Mucosa of rectum (tissue), 2 donors: ENCODE results near the gene THBS4.

Experiments used
- H3K27ac ChIP-seq, 2 donors: one replicate each; pipeline ENCODE4 v1.7.0; 2013; ENCODE audit warnings: inconsistent platforms in 2 of 2, low read depth in 2 of 2, low read length in 2 of 2
- H3K27me3 ChIP-seq, 2 donors: one replicate each; pipeline ENCODE4 v1.7.0; 2013; ENCODE audit warnings: low read length in 2 of 2; ENCODE audit not compliant: control insufficient read depth in 2 of 2, insufficient read depth in 2 of 2
- H3K36me3 ChIP-seq, 2 donors: one replicate each; pipeline ENCODE4 v1.7.0; 2013; ENCODE audit warnings: low read length in 2 of 2; ENCODE audit not compliant: control insufficient read depth in 2 of 2, insufficient read depth in 2 of 2
- H3K4me1 ChIP-seq, 2 donors: one replicate each; pipeline ENCODE4 v1.7.0; 2013; ENCODE audit warnings: low read length in 2 of 2, mild to moderate bottlenecking in 1 of 2; ENCODE audit not compliant: control insufficient read depth in 2 of 2, insufficient read depth in 2 of 2
- H3K4me3 ChIP-seq, 2 donors: one replicate each; pipeline ENCODE4 v1.7.0; 2013; ENCODE audit warnings: low read length in 2 of 2
- H3K9ac ChIP-seq, 2 donors: one replicate each; pipeline ENCODE4 v1.7.0; 2013; ENCODE audit warnings: low read length in 2 of 2, low read depth in 1 of 2, mild to moderate bottlenecking in 1 of 2
- H3K9me3 ChIP-seq, 2 donors: one replicate each; pipeline ENCODE4 v1.7.0; 2013; ENCODE audit warnings: low read length in 2 of 2; ENCODE audit not compliant: control insufficient read depth in 2 of 2
- donor health status: healthy.
- donor health status: Normal muscosa, but diverticular disease.

The THBS4 gene

GRCh38 chr5:80064124-80064523 lies 29.0 kb downstream of the THBS4 start:
- no peak overlapping the region for H3K9ac ChIP-seq
- H3K4me3 ChIP-seq, result no peak overlapping the region
- H3K4me1 ChIP-seq, result no peaks in the 10 kb centered on the region
- H3K27me3 ChIP-seq, result no peaks in the 10 kb centered on the region
- no peak overlapping the region for H3K27ac ChIP-seq
- no peaks in the 10 kb centered on the region for H3K36me3 ChIP-seq
- H3K9me3 ChIP-seq, result no peaks in the 10 kb centered on the region

DNA sequence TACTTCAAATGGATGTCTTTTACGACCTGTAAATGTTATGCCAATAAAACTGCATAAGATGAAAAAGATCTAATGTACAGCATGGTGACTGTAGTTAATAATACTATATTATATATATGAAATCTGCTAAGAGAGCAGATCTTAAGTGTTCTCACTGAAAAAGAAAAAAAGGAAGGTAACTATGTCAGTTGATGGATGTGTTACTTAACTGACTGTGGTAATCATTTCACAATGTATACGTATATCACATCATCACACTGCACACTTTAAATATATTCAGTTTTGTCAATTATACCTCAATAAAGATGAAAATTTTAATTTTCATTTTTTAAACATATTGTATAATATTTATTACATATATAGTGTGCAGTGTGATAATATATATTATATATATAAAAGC lies 31.9 kb downstream of the THBS4 start:
- Histone ChIP-seq H3K4me3 (no peak overlapping the region), H3K27ac (no peak overlapping the region), H3K4me1 (peaks cover 0 to 4% of the 10 kb centered on the region in 2 donors), H3K27me3 (no peaks in the 10 kb centered on the region), H3K9me3 (no peaks in the 10 kb centered on the region), H3K9ac (no peak overlapping the region), H3K36me3 (no peaks in the 10 kb centered on the region)

DNA sequence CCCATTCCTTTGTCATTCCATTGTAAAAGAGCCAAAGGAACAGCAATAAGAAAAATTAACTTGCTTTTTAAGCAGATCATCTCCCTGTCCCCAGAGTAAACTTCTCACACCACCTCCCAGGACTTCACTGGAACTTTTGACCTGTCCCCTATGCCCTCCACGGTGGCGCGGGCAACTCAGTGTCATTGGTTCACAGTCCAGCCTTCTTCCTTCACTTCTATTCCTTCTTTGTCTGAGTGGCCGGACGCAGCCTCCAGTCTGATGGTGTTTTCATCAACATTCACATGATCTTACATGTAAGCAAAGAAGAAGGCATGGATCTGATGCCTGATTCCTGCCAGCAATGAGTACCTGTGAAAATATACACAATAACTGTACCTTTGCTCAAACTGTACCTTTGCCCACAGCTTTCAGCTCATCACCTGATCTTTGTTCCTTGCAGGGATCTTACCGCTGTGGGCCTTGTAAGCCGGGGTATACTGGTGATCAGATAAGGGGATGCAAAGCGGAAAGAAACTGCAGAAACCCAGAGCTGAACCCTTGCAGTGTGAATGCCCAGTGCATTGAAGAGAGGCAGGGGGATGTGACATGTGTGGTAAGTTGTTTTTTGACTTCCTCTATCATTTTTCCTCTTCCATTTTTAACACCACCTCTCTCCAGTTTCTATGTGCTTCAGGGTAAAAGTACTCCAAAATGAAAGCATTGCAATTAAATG lies 32.5 kb downstream of the THBS4 start:
- H3K27me3 ChIP-seq, result no peaks in the 10 kb centered on the region
- H3K4me1 ChIP-seq, result peaks cover 0 to 4% of the 10 kb centered on the region in 2 donors
- no peak overlapping the region for H3K4me3 ChIP-seq
- no peak overlapping the region for H3K9ac ChIP-seq
- no peaks in the 10 kb centered on the region for H3K36me3 ChIP-seq
- H3K27ac ChIP-seq, result no peak overlapping the region
- no peaks in the 10 kb centered on the region for H3K9me3 ChIP-seq

DNA sequence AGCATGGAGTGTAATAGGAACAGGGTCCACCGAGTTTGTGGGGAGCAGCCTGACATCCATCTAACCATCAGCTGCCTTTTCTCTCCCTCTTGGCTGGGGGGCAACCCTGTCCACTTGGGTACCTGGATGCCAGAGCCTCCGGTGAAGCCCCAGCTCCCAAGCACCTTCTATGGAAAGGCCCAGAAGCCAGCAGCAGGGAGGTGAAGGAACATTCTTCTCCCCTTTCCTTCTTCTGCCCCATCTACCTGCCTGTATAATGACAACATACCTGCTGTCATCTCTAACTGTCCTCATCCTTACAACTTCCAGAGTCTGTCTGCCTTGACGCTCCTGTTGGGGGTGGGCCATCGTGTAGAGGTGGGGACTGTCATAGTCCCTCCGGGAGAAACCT lies 33.1 kb downstream of the THBS4 start:
- H3K9me3 ChIP-seq, result no peaks in the 10 kb centered on the region
- no peaks in the 10 kb centered on the region for H3K36me3 ChIP-seq
- H3K4me1 ChIP-seq, result peaks cover 0 to 4% of the 10 kb centered on the region in 2 donors
- no peak overlapping the region for H3K27ac ChIP-seq
- no peaks in the 10 kb centered on the region for H3K27me3 ChIP-seq
- H3K9ac ChIP-seq, result no peak overlapping the region
- no peak overlapping the region for H3K4me3 ChIP-seq

- Histone ChIP-seq H3K9ac (no peak overlapping the region), H3K4me3 (no peak overlapping the region), H3K9me3 (no peaks in the 10 kb centered on the region), H3K36me3 (no peaks in the 10 kb centered on the region), H3K4me1 (peaks cover 0 to 4% of the 10 kb centered on the region in 2 donors), H3K27ac (no peak overlapping the region), H3K27me3 (no peaks in the 10 kb centered on the region)
Observed at GRCh38 chr5:80068775-80069174, 33.6 kb downstream of the THBS4 start.

DNA sequence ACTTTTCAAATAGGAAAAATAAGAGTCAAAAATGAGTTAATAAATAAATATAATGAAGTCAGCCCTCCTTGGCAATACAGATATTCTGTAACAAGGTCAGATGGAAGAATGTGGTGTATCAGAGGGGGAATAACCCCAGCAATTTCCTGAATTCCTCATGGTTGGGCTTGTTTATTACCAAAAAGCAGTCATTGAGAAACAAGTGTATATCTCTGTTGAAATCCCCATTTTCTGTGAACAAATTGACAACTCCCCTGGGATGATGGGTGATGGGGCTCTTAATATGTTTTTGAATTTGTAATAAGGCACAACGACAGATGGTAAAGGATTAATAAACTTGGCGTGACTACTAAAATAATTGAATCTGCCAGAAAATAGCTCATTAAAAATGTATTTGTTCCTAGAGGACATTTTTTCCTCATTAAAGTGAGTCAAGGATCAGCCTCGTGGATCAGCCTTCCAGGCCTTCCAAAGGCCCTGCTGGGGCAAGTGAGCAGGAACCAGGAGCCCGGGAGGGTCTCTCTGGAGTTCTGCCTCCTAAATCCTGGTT lies 34.2 kb downstream of the THBS4 start:
- H3K4me1 ChIP-seq, result peaks cover 0 to 4% of the 10 kb centered on the region in 2 donors
- H3K36me3 ChIP-seq, result no peaks in the 10 kb centered on the region
- H3K9ac ChIP-seq, result no peak overlapping the region
- H3K4me3 ChIP-seq, result no peak overlapping the region
- H3K27me3 ChIP-seq, result no peaks in the 10 kb centered on the region
- no peaks in the 10 kb centered on the region for H3K9me3 ChIP-seq
- H3K27ac ChIP-seq, result no peak overlapping the region

DNA sequence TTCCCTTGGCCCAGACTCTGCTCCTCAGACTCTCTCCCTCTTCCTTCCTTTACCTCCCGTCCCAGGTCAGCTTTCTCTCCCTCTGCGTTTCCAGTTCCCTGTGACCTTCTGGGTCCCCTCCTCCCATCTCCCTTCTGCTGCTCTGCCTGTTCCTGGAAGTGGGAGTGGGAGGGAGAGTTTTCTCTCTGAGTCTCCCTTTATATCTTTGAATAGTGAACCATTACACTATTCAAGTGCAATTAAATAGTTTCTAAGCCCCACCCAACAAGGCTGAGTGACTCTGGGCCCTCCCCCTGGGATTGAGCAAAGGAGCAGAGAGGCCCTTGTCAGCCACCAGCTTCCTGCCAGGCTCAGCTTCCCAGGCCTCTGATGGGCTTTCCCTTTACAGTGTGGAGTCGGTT lies 34.8 kb downstream of the THBS4 start:
- Histone ChIP-seq H3K4me1 (peaks cover 0 to 4% of the 10 kb centered on the region in 2 donors), H3K9ac (no peak overlapping the region), H3K27me3 (no peaks in the 10 kb centered on the region), H3K9me3 (no peaks in the 10 kb centered on the region), H3K4me3 (no peak overlapping the region), H3K27ac (no peak overlapping the region), H3K36me3 (no peaks in the 10 kb centered on the region)

DNA sequence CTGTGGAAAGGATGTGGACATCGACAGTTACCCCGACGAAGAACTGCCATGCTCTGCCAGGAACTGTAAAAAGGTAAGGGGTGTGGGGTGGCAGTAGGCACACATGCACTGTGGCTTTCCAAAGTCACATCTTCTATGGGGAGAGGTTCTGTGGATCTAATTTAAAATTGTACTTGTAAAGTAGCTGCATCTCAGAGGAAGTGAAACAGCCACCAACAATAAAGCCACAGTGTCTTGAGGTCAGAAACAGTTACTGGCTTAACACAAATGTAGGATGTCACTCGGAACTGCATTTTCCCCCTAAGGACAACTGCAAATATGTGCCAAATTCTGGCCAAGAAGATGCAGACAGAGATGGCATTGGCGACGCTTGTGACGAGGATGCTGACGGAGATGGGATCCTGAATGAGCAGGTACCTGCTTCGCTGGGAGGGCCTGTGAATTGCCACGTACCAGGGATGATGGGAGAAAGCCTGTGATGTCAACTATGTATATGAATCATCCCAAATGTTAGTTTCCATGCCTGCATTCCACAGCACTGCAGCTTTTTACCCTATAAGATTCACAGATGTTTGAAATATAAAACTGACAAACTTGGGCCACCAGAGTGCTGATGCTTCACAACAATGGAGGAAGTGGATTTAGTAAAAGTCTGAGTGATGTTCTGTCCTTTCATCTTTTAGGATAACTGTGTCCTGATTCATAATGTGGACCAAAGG lies 35.3 kb downstream of the THBS4 start:
- Histone ChIP-seq H3K9me3 (no peaks in the 10 kb centered on the region), H3K36me3 (no peaks in the 10 kb centered on the region), H3K9ac (no peak overlapping the region), H3K4me3 (no peak overlapping the region), H3K27me3 (no peaks in the 10 kb centered on the region), H3K27ac (no peak overlapping the region), H3K4me1 (peaks cover 0 to 4% of the 10 kb centered on the region in 2 donors)

- Histone ChIP-seq H3K27me3 (no peaks in the 10 kb centered on the region), H3K27ac (no peak overlapping the region), H3K4me3 (no peak overlapping the region), H3K9ac (no peak overlapping the region), H3K36me3 (no peaks in the 10 kb centered on the region), H3K9me3 (no peaks in the 10 kb centered on the region), H3K4me1 (peaks cover 0 to 4% of the 10 kb centered on the region in 2 donors)
Observed at GRCh38 chr5:80071510-80072021, 36.4 kb downstream of the THBS4 start.
